Hematopoietic multipotent progenitor cell treated with erythropoietin and hydrocortisone succinate and interleukin-3 and kit ligand, for 17 days (in vitro differentiated cells): ENCODE data around the gene KPNA3.
"Not testable (repeated sequence)": the region's sequence is repeated elsewhere in the genome, so short reads cannot be mapped to it uniquely, and the experiment has no call there.

Experiments used
- DNase-seq: peaks from one replicate; pipeline ENCODE4 v3.0.0-alpha.2; 2015; ENCODE audit warnings: low spot score

Gene KPNA3

GRCh38 chr13:49749848-49750247 lies 42.6 kb downstream of the KPNA3 start:
- no peak for DNase-seq

- DNase-seq, result no peak
Measured at GRCh38 chr13:49746111-49746510, 46.4 kb downstream of the KPNA3 start.

GRCh38 chr13:49740870-49741269 lies 51.6 kb downstream of the KPNA3 start:
- no peak for DNase-seq

- DNase-seq, result no peak
Measured at GRCh38 chr13:49739498-49740187, 52.8 kb downstream of the KPNA3 start.

DNA sequence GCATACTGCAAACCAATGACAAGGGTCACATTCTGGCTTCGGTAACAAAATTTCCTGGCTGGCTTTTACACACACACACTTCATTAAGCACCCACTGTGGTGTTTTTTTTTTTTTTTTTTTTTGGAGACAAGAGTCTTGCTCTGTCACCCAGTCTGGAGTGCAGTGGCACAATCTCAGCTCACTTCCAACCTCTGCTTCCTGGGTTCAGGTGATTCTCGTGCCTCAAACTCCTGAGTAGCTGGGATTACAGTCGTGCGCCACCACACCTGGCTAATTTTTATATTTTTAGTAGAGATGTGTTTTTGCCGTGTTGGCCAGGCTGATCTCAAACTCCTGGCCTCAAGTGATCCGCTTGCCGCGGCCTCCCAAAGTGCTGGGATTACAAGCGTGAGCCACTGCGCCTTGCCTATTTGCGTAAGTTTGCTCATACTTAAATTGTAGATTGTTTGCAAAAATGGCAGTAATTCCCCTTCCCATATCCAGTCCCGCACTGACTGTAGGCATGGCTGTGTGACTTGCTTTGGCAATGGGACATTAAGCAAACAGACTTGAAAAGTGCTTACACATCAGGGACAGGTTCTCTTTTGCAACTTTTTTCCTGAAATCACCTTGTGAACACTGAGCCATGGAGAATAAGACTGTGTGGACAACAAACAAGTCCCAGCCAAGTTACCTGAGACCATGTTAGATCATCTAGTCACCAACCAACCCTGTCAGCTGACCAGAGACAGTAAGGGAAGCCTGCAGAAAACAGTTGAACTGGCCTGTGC lies 59.1 kb downstream of the KPNA3 start:
- no peak for DNase-seq

- DNase-seq, result no peak
Measured at GRCh38 chr13:49731766-49732165, 60.7 kb downstream of the KPNA3 start.

DNA sequence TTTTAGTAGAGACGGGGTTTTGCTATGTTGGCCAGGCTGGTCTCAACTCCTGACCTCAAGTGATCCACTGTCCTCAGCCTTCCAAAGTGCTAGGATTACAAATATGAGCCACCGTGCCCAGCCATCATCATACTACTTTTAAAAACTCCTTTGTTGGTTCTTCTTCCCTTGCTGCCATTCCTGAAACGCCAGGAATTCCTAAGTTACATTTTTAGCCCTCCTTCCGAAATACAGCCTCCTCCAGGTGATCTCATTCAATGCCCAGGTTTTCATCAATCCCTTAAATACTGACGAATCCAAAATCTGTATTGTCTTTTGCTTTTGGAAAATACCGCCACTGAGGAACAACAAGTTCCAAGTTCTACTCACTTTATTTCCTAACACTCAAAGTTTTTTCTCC lies 75.9 kb downstream of the KPNA3 start:
- no peak for DNase-seq

DNA sequence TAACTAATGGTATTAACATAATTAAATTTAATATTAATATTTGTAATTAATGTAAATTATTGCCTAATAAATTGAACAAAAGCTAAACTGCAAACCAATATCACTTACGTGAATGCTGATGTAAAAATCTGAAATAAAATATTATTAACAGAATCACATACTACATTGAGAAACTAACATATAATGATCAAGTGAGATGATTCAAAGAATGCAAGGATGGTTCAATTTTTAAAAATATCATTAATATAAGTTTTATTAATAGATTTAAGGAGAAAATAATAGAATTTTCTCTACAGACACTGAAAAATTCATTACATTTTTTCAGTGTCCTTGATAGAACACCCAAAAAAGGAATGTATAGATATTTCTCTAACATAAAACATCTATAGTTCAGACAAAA lies 77.7 kb downstream of the KPNA3 start:
- DNase-seq, result no peak

- no peak for DNase-seq
Measured at GRCh38 chr13:49711218-49711863, 81.1 kb downstream of the KPNA3 start.

DNA sequence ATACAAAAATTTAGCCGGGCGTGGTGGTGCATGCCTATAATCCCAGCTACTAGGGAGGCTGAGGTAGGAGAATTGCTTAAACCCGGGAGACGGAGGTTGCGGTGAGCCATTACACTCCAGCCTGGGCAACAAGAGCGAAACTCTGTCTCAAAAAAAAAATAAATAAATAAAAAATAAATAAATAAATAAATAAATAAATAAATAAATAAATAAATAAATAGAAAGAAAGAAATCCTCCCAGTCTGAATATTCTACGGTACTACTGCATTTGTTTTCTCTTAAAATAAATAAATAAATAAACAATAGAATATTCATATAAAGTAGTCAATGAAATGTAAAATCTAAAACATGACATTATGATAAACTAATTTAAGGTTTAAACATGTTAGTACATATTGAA lies 88.2 kb downstream of the KPNA3 start:
- not testable (repeated sequence) for DNase-seq

GRCh38 chr13:49701491-49701890 lies 91.0 kb downstream of the KPNA3 start:
- DNase-seq, result no peak

- DNase-seq, result no peak
Measured at GRCh38 chr13:49697468-49697867, 95.0 kb downstream of the KPNA3 start.

- no peak for DNase-seq
Measured at GRCh38 chr13:49694446-49694845, 98.0 kb downstream of the KPNA3 start.

- DNase-seq, result no peak
Measured at GRCh38 chr13:49693877-49694276, 98.6 kb downstream of the KPNA3 start.

DNA sequence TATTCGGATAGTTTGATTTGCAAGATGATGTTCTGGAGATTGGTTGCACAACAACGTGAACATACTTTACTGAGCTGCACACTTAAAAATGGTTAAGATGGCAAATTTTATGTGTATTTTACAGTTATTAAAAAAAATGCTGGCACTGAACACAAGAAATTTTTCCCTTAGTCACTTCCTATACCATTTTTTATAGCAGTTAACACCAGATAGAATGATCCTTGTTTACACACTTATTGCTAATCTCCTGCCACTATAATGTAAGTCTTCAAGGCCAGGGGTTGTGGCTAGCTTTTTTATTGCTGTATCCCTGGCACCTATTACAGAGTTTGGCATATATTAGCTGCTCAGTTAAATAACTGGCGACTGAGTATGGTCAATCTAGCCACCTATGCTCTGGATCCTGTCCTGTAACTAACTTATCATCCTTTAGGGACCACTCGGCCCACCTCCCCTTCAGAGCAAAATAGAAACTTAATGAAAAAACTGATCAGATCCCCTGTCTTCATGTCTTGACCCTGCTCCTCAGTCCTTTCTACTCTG lies 99.2 kb downstream of the KPNA3 start:
- DNase-seq, result no peak

DNA sequence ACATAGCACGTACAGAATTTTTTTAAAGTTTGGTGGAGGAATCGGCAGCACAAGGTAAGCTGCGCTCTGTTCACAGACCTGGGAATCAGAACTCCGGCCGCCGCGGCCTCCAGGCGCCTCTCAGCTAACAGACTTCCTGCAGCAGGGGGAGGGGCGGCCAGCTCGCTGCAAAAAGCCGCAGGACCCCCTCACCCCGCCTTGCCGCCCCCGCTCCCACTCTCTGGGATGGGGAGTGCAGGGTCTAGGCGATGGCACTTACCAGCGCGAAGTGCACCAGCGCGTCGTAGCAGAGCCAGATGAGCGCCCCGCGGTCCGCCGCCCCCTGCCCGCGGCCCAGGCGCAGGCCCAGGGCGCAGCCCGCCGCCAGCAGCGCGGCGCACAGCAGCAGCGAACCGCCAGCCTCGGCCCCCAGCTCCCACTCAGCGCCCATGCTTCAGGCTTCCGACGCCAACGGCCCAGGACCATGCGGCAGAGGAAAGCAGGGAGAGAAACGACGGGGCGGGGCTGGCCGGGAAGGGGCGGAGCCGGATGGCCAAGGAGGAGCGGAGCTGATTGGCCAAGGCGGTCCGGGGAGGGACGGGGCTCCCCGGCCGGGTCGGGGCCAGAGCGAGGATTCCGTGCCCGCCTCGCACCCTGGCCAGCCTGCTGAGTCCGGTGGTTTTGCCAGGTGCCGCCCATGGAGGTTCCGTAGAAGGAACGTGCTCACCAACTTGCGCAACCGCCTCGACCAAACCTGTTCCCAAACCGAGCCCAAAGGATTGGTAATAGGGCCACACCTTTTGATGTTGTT lies 101.3 kb downstream of the KPNA3 start, which contains the start of gene EBPL:
Gene EBPL, minus strand, starts transcription at position 492 of the 790 bp plus-strand sequence. Its CDS starts 62 bp downstream, at position 430.
- peak; percentile 85 for DNase-seq

DNA sequence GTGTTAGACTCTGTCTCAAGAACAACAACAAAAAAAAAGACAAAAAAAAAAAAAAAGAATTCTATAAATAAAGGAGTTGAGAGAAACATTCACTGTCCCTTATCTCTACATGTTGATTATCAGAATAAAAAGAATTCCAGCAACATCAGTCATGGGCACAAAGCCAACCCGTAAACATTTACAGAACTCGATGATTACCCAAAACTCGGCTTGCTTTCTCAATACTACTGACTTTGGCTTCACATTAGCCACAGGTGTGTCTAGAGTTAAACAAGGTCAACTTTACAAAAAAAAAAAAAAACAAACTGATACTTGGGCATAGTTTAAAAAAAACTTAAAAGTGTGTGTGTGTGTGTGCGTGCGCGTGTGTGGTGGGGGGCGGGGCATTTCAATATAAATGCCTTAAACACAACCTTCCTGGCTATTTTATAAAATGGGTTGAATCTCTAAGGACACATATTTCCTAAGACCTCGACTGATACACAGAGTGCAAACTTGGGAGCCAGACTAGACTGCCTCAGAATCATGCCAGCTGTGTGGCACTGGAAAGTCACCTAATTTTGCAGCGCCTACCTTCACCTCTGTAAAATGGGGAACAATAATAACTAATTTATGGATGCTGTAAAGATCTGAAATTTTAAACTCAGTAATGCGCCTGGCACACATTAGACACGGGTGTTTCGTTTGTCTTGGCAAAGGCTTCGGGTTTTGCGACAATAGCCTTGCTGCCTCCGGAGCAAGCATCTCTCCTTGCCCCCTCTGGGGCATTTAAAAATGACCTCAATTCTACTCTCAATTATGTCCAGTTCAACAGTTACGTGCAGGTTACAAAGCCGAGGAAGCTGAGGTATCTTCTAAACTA lies 102.1 kb downstream of the KPNA3 start:
- DNase-seq, result no peak

DNA sequence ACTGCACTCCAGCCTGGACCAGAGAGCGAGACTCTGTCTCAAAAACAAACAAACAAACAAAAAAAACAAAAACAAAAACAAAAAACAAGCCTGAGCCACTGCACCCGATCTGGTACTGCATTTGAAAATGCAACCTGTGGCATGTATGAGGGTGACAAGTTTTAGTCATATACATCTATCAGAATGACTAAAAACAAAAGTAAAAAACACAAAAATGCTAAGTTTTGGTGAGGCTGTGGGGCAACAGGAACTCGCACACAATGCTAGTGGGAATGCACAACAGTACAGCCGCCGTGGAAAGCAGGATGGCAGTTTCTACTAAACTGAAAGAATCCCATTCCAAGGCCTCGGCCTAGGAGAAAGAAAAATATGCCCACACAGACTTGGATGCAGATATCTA lies 109.0 kb downstream of the KPNA3 start:
- no peak for DNase-seq

- no peak for DNase-seq
Measured at GRCh38 chr13:49681842-49682435, 110.5 kb downstream of the KPNA3 start.

GRCh38 chr13:49679246-49679645 lies 113.2 kb downstream of the KPNA3 start:
- no peak for DNase-seq
